ENCODE results near the gene GRIK4. TPM values are rescaled to one million over a fixed set of nuclear protein-coding genes. Genes with fewer than 3 reads are reported as not detected.

The GRIK4 gene
- total and polyA plus RNA-seq, 2 donors (not counting 3 experiments of a cell fraction or from before 2014, with no cell fraction given): 0.81 to 1.6 TPM

DNA sequence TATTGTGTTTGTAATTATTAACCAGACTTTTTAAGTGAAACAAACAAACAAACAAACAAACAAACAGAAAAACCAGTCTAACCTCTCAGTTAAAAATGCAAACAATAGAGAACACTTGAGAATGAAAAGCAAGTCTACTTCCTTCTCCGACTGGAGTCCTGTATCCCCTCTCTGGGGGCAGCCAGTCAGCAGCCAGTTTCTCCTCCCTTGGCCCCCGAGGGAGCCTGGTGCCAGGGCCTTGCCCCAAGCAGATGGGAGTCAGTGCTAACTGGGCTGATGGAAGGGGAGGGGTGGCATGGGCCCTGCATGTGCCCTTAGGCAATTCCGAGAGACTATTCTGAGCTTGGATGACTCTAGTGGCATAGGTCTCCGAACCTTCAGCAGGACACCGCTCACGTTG, 137.2 kb downstream of the GRIK4 start:
- TF ChIP-seq FOS (IDR thresholded peaks at IDR 0.05; ENCODE audit: borderline replicate concordance, insufficient read depth, low read length) (no peak), GATA2 (IDR thresholded peaks at IDR 0.05; ENCODE audit: insufficient read depth, insufficient read length, low read depth, low read length) (no peak), JUN (IDR thresholded peaks at IDR 0.05; ENCODE audit: borderline replicate concordance, insufficient read depth, insufficient read length, low read depth) (no peak), MYC (IDR thresholded peaks at IDR 0.05; ENCODE audit: low read depth, low read length) (no peak), POLR2A (IDR thresholded peaks at IDR 0.05; ENCODE audit: low read depth, low read length) (no peak), EZH2 (IDR thresholded peaks at IDR 0.05; ENCODE audit: borderline replicate concordance, low read depth, low read length, severe bottlenecking) (no peak), POLR2AphosphoS5 (IDR thresholded peaks at IDR 0.05; ENCODE audit: insufficient read depth, low read depth, low read length) (no peak)
- TF ChIP-seq, protein P1, sequence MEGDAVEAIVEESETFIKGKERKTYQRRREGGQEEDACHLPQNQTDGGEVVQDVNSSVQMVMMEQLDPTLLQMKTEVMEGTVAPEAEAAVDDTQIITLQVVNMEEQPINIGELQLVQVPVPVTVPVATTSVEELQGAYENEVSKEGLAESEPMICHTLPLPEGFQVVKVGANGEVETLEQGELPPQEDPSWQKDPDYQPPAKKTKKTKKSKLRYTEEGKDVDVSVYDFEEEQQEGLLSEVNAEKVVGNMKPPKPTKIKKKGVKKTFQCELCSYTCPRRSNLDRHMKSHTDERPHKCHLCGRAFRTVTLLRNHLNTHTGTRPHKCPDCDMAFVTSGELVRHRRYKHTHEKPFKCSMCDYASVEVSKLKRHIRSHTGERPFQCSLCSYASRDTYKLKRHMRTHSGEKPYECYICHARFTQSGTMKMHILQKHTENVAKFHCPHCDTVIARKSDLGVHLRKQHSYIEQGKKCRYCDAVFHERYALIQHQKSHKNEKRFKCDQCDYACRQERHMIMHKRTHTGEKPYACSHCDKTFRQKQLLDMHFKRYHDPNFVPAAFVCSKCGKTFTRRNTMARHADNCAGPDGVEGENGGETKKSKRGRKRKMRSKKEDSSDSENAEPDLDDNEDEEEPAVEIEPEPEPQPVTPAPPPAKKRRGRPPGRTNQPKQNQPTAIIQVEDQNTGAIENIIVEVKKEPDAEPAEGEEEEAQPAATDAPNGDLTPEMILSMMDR (IDR thresholded peaks at IDR 0.05; ENCODE audit: extremely low read depth in 1 of 2, insufficient read depth in 1 of 2, low read depth in 1 of 2, low read length in 2 of 2): no peak
- TF ChIP-seq, protein P2, sequence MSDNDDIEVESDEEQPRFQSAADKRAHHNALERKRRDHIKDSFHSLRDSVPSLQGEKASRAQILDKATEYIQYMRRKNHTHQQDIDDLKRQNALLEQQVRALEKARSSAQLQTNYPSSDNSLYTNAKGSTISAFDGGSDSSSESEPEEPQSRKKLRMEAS (IDR thresholded peaks at IDR 0.05; ENCODE audit: insufficient read depth, insufficient read length): no peak
- H3K4me1 ChIP-seq (ENCODE audit: control insufficient read depth, extremely low read depth, insufficient read depth, low read length): no peaks in the 10 kb centered on the region
- peaks cover 15 to 16% of the 10 kb centered on the region in 2 experiments for H3K27me3 ChIP-seq (ENCODE audit: control insufficient read depth in 2 of 2, insufficient read depth in 2 of 2, low read length in 2 of 2)
- FAIRE-seq (no peak), DNase-seq (ENCODE audit: low read depth, low spot score) (no peak)
- H3K9ac ChIP-seq (replicated peaks; ENCODE audit: extremely low read depth, insufficient read depth, low read length): no peak overlapping the region
- H3K9me3 ChIP-seq (replicated peaks; ENCODE audit: control insufficient read depth, insufficient read depth, low read length): no peaks in the 10 kb centered on the region
- H4K20me1 ChIP-seq (replicated peaks; ENCODE audit: control insufficient read depth, extremely low read depth, insufficient read depth, low read length): no peaks in the 10 kb centered on the region
- H2AFZ ChIP-seq (ENCODE audit: low read depth, low read length): no peak overlapping the region
- H3K36me3 ChIP-seq (ENCODE audit: control insufficient read depth in 2 of 2, extremely low read depth in 1 of 2, insufficient read depth in 2 of 2, low read length in 2 of 2): no peaks in the 10 kb centered on the region
- intact Hi-C loops (cut with micrococcal nuclease): no loop called here
- POLR2A ChIA-PET: no interaction called here
- BruUV-seq (replicated peaks): no TSS peak
- dilution Hi-C loops (cut with MboI; ENCODE audit: extremely low pct_ligation_motif_present, low sequenced_read_pairs): no loop called here
- H3K9me1 ChIP-seq (replicated peaks; ENCODE audit: control insufficient read depth, extremely low read depth, insufficient read depth, low read length): no peaks in the 10 kb centered on the region
- H3K4me3 ChIP-seq (replicated peaks in 1 of 3; ENCODE audit: insufficient read depth in 1 of 3, low read depth in 1 of 3, low read length in 3 of 3): no peak overlapping the region
- H3K27ac ChIP-seq (ENCODE audit: insufficient read depth, low read depth, low read length): no peak overlapping the region
- H3K4me2 ChIP-seq (ENCODE audit: insufficient read depth, low read length): no peak overlapping the region
- CTCF ChIA-PET: interaction anchor here (1.0 kb wide), 1 partner anchor 36 kb away, joined by 3 read pairs; no protein-coding TSS in a partner anchor
- no peaks in the 10 kb centered on the region for H3K79me2 ChIP-seq (ENCODE audit: control insufficient read depth, insufficient read depth, low read length)
